OCI-LY1 (cell line): Measurements from ENCODE around the gene CPXM2.

Experiments used
- EZH2 ChIP-seq: fragments of 200-600 bp; sonication (generic), shearing (Covaris generic); IDR thresholded peaks from 2 replicates; pipeline ENCODE4 v1.8.0; 2017; ENCODE audit warnings: borderline replicate concordance, mixed run types, mild to moderate bottlenecking, antibody characterized with exemption, low read length, moderate library complexity, mixed read lengths
- TF ChIP-seq, protein P1 (sequence below): fragments of 200-600 bp; sonication (generic), shearing (Covaris generic); IDR thresholded peaks from 2 replicates; pipeline ENCODE4 v1.5.1; 2017; ENCODE audit warnings: mild to moderate bottlenecking, antibody characterized with exemption, low read length, moderate library complexity, mixed read lengths

DNA sequence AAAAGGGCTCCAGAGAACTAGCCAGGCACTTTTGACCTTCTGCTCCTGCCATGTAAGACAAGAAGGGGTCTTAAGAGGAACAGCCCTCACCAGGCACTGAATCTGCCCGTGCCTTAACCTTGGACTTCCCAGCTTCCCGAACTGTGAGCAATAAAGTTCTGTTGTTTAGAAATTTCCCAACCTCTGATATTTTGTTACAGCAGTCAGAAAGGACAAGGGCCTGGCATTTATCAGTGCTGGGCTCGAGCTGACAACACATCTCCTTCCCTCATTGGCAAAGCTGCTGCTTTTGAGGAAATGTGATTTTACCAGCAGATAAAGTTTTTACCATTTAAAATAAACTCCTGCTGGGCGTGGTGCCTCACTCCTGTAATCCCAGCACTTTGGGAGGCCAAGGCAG lies 122.0 kb downstream of the CPXM2 start:
- no peak for TF ChIP-seq EZH2
- TF ChIP-seq, protein P1, sequence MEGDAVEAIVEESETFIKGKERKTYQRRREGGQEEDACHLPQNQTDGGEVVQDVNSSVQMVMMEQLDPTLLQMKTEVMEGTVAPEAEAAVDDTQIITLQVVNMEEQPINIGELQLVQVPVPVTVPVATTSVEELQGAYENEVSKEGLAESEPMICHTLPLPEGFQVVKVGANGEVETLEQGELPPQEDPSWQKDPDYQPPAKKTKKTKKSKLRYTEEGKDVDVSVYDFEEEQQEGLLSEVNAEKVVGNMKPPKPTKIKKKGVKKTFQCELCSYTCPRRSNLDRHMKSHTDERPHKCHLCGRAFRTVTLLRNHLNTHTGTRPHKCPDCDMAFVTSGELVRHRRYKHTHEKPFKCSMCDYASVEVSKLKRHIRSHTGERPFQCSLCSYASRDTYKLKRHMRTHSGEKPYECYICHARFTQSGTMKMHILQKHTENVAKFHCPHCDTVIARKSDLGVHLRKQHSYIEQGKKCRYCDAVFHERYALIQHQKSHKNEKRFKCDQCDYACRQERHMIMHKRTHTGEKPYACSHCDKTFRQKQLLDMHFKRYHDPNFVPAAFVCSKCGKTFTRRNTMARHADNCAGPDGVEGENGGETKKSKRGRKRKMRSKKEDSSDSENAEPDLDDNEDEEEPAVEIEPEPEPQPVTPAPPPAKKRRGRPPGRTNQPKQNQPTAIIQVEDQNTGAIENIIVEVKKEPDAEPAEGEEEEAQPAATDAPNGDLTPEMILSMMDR: no peak
